AG04449 (cell line): ENCODE results near the gene GPR42.

Experiments
- CTCF ChIA-PET: fragments of 350-600 bp; formaldehyde crosslinking; extraction: SDS; loops from one replicate; lab custom pipeline; 2021; ENCODE audit warnings: antibody characterized with exemption; lab: Yijun Ruan, JAX
- POLR2A ChIA-PET: fragments of 400-600, 350-600 bp; formaldehyde crosslinking; extraction: SDS; loops from one replicate; lab custom pipeline; 2020; ENCODE audit warnings: antibody characterized with exemption, inconsistent platforms; lab: Yijun Ruan, JAX
- DNase-seq: peaks from one replicate; pipeline ENCODE4 v3.0.0-alpha.2; 2010; ENCODE audit warnings: low read depth, low spot score
- H3K4me3 ChIP-seq: 2 replicates; pipeline ENCODE4 v1.5.1; 2011; ENCODE audit warnings: low read depth, mild to moderate bottlenecking, control low read depth, low read length
- CTCF ChIP-seq: IDR thresholded peaks from one replicate; pipeline ENCODE4 v1.5.1; 2011; ENCODE audit warnings: mild to moderate bottlenecking, moderate library complexity, low read length, control low read depth, inconsistent platforms; ENCODE audit not compliant: insufficient read depth; ENCODE audit errors: missing control alignments

GPR42 gene

GRCh38 chr19:35360880-35361420 lies 9.9 kb upstream of the GPR42 start:
- POLR2A ChIA-PET: no interaction called here
- CTCF ChIA-PET: interaction anchor here (1.3 kb wide), 1 partner anchor 8 kb away, joined by 4 read pairs; no protein-coding TSS in a partner anchor
- H3K4me3 ChIP-seq: no peak overlapping the region
- DNase-seq: no peak
- TF ChIP-seq CTCF: no peak

- ChIA-PET CTCF (interaction anchor here (1.3 kb wide), 1 partner anchor 10 kb away, joined by 4 read pairs; no protein-coding TSS in a partner anchor), POLR2A (no interaction called here)
- TF ChIP-seq CTCF: no peak
- no peak for DNase-seq
- no peak overlapping the region for H3K4me3 ChIP-seq
Measured at GRCh38 chr19:35362261-35363000, 8.4 kb upstream of the GPR42 start.

GRCh38 chr19:35363001-35363590 lies 7.8 kb upstream of the GPR42 start:
- no peak for TF ChIP-seq CTCF
- POLR2A ChIA-PET: no interaction called here
- H3K4me3 ChIP-seq: no peak overlapping the region
- CTCF ChIA-PET: no interaction called here
- no peak for DNase-seq

DNA sequence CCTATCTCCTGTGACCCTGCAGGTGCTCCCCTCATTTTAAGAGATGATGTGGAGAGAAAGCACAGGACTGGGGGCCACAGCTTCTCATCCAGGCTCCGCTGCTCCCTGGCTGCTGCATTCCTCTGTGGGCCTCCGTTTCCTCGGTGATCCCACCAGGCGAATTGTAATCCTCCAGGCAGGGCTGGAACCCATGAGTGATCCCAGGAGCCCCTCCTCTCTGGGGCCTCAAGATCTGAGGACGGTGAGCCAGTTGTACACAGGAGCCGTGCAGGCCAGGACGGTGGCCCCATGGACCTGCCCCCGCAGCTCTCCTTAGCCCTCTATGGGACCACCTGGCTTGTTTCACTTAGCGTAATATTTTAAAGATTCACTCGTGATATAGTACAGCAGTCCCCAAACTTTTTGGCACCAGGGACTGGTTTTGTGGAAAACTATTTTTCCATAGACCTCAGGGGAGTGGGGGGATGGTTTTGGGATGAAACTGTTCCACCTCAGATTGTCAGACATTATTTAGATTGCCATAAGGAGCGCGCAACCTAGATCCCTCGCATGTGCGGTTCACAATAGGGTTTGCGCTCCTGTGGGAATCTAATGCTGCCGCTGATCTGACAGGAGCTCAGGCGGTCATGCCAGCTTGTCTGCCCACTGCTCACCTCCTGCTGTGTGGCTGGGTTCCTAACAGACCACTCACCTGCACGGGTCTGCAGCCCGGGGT lies 7.0 kb upstream of the GPR42 start:
- TF ChIP-seq CTCF: no peak

GRCh38 chr19:35365303-35365702 lies 5.6 kb upstream of the GPR42 start:
- TF ChIP-seq CTCF: no peak
- no peak for DNase-seq
- ChIA-PET CTCF (interaction anchor here (1.5 to 2.0 kb wide), 2 partner anchors 12 to 130 kb away, joined by 4 to 17 read pairs; no protein-coding TSS in a partner anchor), POLR2A (no interaction called here)
- H3K4me3 ChIP-seq: no peak overlapping the region

More for the DNA sequence above, 7.0 kb upstream of the GPR42 start:
- CTCF ChIA-PET: interaction anchor here (0.7 kb wide), 1 partner anchor 10 kb away, joined by 3 read pairs; no protein-coding TSS in a partner anchor
- no peak for DNase-seq
- POLR2A ChIA-PET: no interaction called here
- no peak overlapping the region for H3K4me3 ChIP-seq
